AG09309 (cell line): ENCODE measurements around the gene CHURC1.

Source experiments
- DNase-seq: peaks from one replicate; pipeline ENCODE4 v3.0.0-alpha.2; 2010; ENCODE audit warnings: low read depth
- H3K4me3 ChIP-seq: 2 replicates; pipeline ENCODE4 v1.5.1; 2011; ENCODE audit warnings: mild to moderate bottlenecking, low read depth, low read length, moderate library complexity; ENCODE audit not compliant: control insufficient read depth
- CTCF ChIP-seq: IDR thresholded peaks from 2 replicates; pipeline ENCODE4 v1.5.1; 2011; ENCODE audit warnings: mild to moderate bottlenecking, low read depth, low read length, inconsistent platforms; ENCODE audit not compliant: insufficient read depth, control insufficient read depth; ENCODE audit errors: missing control alignments

The CHURC1 gene

GRCh38 chr14:64960762-64961276, 46.6 kb downstream of the CHURC1 start:
- no peak for TF ChIP-seq CTCF
- H3K4me3 ChIP-seq = no peak overlapping the region
- no peak for DNase-seq

DNA sequence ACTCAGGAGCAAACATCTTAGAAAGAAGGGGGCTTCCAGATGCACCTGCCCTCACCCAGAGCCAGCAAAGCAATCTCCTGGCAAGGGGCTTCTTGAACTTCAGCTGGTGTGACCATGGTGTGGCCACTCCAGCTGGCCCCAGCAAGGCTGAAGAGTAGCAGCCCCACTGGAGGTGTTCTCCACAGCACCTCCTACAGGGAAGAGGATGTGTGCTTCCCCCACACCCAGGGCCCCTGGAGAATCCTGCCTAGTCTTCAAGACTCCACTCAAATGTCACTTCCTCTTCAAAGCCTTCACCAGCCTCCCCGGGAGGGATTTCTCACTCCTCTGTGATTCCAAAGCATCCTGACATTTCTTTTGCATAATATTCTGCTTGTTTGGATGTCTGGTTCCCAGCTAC, 49.4 kb downstream of the CHURC1 start:
- no peak for TF ChIP-seq CTCF
- no peak overlapping the region for H3K4me3 ChIP-seq
- DNase-seq = no peak

DNA sequence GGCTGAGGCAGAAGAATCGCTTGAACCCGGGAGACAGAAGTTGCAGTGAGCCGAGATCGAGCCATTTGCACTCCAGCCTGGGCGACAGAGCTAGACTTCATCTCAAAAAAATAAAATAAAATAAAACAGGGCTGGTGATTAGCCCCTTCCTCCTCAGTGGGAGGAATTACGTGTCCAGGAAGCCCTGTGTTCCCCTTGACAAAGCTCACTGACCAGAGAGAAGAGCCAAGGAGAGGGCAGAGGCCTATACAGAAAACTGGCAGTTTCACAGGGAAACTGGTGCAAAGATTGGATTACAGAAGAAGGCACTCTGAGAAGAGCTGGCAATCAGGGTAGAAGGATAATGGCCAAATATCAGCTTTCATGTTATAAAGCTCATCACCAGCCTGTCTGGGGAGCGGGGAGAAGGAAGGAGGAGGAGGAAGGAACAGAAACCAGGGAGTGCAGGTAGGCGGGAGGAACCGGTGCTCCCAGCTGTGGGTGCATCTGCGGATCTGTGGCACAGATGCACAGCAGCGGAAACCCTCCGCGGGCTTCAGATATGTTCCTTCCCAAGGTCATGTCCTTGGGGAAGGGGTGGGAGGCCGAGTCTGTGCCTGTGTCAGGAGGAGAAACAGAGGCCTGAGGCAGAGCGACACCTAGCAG, 51.2 kb downstream of the CHURC1 start:
- no peak for DNase-seq
- no peak for TF ChIP-seq CTCF
- H3K4me3 ChIP-seq = no peak overlapping the region

DNA sequence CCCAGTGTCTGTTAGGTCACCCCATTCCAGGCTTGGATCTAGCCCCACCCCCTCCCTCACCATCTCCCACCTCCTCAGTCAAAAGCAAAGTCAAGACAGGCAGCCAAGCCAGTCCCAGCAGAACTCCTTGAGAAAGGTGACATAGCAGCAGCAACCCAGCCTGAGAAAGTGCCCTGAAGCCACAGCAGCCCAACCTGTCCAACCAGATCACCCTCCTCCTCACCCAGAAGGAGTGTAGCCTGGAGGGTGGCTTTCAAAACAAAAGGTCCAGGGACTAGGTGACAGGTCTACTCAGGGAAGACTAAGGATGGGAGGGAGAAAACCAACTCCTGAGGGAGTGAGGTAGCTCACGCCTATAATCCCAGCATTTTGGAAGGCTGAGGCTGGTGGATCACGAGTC, 52.7 kb downstream of the CHURC1 start:
- no peak for TF ChIP-seq CTCF
- DNase-seq = no peak
- no peak overlapping the region for H3K4me3 ChIP-seq

DNA sequence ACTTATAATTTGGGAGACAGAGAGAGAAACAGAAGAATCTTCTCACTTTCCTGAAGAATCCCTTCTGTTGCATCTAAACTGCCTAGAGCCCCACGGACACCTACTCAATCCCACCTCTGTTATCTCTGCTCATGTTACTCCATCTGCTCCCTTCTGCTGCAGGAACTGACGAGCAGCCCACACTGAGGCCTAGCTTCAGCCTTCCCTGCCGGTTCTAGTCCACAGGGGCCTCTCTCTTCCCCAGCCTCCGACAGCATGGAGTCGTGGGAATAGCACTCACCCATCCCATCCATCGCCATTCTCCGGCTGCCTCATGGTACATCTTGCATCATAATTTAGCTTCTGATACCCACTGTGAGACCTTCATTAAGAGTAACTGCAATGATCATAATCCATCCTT, 53.9 kb downstream of the CHURC1 start:
- TF ChIP-seq CTCF = no peak
- no peak for DNase-seq
- no peak overlapping the region for H3K4me3 ChIP-seq

GRCh38 chr14:64968651-64969050, 54.4 kb downstream of the CHURC1 start:
- no peak for TF ChIP-seq CTCF
- no peak overlapping the region for H3K4me3 ChIP-seq
- no peak for DNase-seq

DNA sequence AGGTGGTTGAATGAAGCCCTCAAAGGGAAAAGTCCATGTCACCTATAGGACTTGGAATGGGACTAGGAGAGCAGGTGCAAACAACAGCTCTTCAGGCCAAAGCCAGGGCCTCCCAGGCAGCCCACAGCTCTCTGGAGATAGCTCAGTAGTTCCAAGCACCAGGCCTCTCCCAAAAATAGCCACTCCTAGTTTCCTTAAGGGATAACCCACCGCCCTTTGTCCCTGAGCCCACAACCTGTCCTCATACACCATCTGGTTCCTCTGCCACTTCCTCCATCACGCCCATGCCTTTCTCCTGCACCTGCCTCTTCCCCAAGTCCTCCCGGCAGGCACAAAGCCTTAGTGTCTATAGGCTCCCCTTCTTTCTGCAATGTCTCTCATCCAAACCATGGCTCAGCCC, 55.8 kb downstream of the CHURC1 start:
- no peak overlapping the region for H3K4me3 ChIP-seq
- TF ChIP-seq CTCF = no peak
- no peak for DNase-seq
